ENCODE data around the gene CSF1R.
A peak's percentile ranks its signal among the peaks of the same experiment; 100 is the strongest.

The CSF1R gene

DNA sequence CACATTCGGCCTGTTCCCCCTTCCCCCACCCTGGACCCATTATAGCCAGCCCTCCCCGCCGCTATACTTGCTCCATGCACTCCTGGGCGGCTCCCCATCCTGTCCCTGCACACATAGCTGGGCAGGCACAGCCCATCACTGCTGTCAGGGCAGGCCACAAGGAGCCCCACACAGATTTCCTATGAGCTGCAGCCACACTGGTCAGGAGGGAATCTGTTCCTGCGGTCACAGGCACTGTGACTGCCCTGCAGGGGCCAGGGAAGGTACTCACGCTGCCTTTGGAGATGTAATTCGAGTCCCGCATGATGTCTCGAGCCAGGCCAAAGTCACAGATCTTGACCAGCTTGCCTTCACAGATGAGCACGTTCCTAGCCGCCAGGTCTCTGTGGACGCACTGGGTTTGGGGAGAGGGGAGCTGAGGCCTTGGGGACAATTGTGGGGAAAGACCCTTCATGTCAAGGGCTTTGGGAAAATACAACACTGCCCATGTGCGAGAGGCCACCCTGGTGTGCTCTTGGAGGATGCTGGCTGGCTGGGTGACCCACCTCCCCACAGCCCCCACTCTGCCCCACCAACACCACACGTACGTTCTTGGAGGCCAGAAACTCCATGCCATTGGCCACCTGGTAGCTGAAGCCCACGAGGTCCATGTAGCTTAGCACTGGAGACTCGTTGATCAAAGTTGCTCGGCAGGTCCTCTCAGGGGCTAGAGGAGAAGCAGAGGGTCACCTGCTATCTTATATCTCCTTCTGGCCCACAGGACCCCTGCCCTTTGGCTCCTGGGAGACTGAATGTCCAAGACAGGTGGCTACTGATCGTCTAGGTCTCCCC is 34.5 kb upstream of the CSF1R start:
- DNase-seq, result no peak

DNA sequence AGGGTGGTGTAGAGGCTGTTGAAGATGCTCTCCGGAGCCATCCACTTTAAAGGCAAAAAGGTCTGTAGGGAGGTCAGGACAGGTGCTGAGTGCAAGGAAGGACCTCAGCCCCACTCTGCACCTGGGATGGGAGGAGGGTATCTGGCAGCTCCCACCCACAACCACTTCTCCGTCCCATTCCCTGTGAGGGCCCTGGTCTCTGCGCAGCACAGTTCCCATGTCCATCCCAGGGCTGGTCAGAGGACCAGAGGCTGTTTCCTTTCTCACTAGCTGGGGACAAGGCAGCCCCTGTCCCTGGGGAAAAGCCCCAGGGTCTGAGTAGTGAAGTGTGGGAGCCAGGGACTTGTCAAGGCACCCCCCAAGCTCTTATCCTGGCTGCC is 33.7 kb upstream of the CSF1R start:
- DNase-seq, result no peak

DNA sequence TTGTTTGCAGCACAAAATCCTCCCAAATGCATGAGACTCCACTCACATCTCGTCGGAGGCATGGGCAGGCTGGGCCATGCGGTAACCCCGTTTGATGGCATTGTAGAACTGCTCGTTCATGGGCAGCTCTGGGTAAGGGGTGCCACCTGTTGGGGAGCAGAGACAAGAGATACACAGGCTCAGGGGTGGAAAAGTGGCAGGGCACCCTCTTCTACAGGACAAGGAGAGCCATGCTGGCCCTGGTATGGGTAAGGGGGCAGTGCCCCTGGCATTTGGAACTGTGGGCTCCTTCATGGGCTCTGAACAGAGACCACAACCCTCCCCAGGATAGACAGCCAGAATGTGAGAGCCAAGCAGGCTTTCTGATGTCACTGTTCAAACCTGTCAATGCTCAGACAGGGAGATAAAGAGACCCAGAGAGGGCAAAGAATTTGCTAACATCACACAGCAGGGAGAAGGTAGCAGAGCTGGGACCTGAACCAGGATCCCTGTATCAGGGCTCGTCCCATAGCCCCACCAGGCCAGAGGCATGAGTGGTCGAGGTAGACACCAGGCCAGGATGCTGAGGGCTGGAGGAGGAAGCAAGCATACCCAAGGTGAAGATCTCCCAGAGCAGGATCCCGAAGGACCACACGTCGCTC is 33.2 kb upstream of the CSF1R start:
- no peak for DNase-seq

GRCh38 chr5:150118561-150119229 is 32.3 kb upstream of the CSF1R start:
- DNase-seq, result no peak

GRCh38 chr5:150117945-150118560 is 31.7 kb upstream of the CSF1R start:
- DNase-seq, result no peak

- DNase-seq, result peak; percentile 16
Measured at GRCh38 chr5:150116667-150117400, 30.5 kb upstream of the CSF1R start.

GRCh38 chr5:150114773-150115408 is 28.5 kb upstream of the CSF1R start:
- DNase-seq, result no peak

GRCh38 chr5:150114102-150114641 is 27.8 kb upstream of the CSF1R start:
- DNase-seq, result no peak

- no peak for DNase-seq
Measured at GRCh38 chr5:150113047-150113744, 26.8 kb upstream of the CSF1R start.

- peak; percentile 61 for DNase-seq
Measured at GRCh38 chr5:150112201-150113046, 26.1 kb upstream of the CSF1R start.

DNA sequence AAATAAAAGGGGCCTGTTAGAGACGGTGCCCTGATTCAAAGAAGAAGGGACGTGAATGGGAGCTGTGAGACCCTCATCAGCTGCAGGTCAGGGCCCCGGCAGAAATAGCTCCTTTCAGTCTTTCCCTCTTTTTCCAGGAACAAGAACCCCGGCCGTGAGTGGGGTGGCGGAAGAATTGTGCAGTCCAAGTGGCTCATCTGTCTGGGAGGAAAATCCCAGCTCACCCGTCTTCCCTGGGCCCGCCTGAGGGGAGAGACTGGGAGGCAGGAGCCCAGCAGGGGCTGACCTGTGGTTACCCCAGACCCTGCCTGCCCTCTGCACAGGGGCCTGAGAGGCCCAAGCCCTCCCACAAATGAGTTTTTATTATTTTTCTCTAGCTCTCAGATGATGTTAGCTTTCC is 24.8 kb upstream of the CSF1R start:
- no peak for DNase-seq

- no peak for DNase-seq
Measured at GRCh38 chr5:150109921-150110320, 23.6 kb upstream of the CSF1R start.

DNA sequence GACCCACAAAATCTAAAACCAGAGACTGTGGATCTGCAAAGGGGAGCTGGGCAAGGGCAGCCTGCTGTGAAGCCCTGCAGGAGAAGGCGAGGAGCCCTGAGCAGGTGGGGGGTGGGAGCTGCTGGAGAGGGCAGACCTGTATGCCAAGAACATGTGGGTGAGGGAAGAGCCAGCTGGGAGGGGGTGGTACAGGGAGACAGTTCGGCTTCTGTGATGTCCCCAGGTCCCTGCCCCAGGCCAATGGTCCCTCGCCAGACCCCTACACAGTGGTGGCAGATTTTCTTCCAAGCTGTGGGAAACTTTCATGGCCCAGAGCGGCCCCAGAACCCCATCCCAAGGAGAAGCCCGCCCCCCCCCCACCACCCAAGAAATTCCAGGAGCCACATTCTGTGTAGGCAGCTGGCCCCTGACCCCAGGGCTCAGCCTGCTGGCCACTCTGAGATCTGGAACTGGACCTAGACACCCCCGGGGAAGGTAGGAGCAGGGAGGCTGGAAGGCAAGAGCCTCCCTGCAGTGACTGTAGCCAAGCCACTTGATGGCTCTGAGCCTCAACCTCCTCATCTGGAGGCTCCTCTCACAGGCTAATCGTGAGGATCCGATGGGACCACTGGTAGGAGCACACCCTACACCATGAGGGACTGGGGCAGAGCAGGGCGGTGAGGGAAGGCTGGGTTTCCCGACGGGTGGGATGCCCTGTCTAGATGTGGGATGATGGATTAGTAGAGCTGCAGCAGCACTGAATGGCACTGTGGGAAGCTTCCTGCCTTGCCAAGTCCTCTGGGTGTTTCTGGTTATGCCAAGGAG is 22.6 kb upstream of the CSF1R start:
- no peak for DNase-seq

- DNase-seq, result no peak
Measured at GRCh38 chr5:150107909-150108447, 21.6 kb upstream of the CSF1R start.

- no peak for DNase-seq
Measured at GRCh38 chr5:150106674-150107426, 20.5 kb upstream of the CSF1R start.

DNA sequence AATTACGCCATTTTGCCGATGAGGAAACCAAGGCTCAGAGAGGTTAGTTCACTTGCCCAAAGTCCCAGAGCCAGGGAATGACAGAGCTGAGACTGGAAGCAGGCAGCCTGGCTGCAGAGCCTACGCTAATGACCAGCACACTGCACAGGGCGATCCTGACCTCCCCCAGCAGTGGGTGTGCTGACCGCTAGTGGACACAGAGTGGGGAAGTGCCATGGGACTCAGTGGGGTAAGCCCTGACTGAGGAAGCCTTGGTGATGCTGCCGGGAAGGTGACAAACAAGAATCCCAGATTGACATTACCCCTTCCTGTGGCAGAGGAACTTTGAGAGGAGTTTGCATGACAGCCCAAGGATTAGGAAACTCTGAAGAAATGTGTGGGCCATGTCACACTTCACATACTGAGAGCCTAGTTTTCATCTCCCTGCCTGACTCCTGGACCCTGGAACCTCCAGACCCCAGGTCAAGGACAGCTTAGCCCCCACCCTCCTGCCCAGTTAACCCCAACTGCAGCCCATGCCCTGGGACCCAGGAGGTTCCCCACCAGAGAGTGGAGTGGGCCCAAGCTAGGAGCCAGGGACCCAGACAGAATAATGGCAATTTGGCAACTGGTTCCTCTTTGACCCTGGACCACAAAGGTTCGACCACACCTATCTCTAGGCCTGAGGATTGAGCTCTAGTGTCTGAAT is 19.7 kb upstream of the CSF1R start:
- DNase-seq, result no peak

DNA sequence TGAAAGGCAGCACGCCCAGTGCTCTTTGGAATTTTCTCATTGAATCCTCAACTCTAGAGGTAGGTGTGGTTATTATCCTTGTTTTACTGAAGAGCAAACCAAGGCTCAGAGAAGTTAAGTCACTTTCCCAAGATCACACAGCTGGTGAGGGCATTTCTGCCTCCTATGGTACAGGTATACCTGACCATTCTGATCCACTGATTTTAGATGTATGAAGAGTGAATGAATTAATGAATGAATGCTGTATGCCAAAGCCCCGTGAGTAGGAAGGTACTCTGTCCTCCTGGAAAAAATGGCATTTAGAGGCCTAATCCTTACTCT is 18.2 kb upstream of the CSF1R start:
- no peak for DNase-seq

Data from HCEC 1CT (cell line).